IPS-15b (cell line): Measurements from ENCODE around the gene ARHGAP8.

Source experiments
- H3K27me3 ChIP-seq: one replicate; pipeline ENCODE4 v1.6.1; 2013; ENCODE audit warnings: low read length; ENCODE audit not compliant: control insufficient read depth, insufficient read depth
- H3K36me3 ChIP-seq: one replicate; pipeline ENCODE4 v1.6.1; 2013; ENCODE audit warnings: low read length; ENCODE audit not compliant: control insufficient read depth, insufficient read depth
- H3K4me1 ChIP-seq: one replicate; pipeline ENCODE4 v1.6.1; 2013; ENCODE audit warnings: mild to moderate bottlenecking, low read length; ENCODE audit not compliant: control insufficient read depth, insufficient read depth
- H3K4me3 ChIP-seq: one replicate; pipeline ENCODE4 v1.5.1; 2013; ENCODE audit warnings: low read depth, low read length
- H3K9ac ChIP-seq: one replicate; pipeline ENCODE4 v1.6.1; 2013; ENCODE audit warnings: low read depth, mild to moderate bottlenecking, low read length
- H3K9me3 ChIP-seq: one replicate; pipeline ENCODE4 v1.6.1; 2013; ENCODE audit warnings: mild to moderate bottlenecking, low read length; ENCODE audit not compliant: control insufficient read depth, insufficient read depth

Gene ARHGAP8

DNA sequence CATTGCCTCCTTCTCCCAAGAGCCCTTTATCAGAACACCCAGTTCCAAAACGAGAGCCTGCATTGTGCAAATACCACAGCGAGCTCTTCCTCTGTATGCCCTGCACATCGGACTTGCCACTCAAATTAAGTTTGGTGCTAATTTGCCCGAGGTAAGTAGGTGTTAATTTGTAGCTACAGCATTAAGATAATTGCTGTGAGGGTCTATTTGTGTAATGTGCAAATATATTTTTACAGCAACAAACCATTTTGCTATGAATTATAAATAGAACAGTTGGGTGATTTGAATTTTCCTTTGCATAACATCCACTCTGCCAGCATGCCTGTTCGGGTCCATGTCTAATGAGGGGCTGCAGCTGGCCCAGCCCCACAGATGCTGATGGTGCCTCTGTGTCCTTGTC is 8.1 kb downstream of the ARHGAP8 start:
- Histone ChIP-seq H3K27me3 (no peaks in the 10 kb centered on the region), H3K36me3 (peaks cover 8% of the 10 kb centered on the region), H3K9me3 (no peaks in the 10 kb centered on the region), H3K9ac (no peak overlapping the region), H3K4me3 (no peak overlapping the region), H3K4me1 (peaks cover 5% of the 10 kb centered on the region)

DNA sequence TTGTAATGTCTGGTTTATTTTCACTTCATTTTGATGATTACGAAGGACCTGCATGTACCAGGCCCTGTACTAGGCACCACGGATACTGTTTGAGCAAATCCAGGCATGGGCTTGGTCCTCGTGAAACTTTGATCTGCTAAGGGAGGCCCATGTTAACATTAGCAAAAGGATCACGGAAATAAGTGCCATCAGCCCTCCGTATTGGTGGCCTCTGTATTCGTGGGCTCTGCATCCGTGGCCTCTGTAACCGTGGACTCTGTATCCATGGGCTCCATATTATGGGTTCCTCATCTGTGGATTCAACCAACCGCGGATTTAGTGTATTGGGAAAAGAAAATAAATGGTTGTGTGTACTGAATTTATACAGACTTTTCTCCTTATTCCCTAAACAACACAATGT is 8.7 kb downstream of the ARHGAP8 start:
- no peaks in the 10 kb centered on the region for H3K27me3 ChIP-seq

DNA sequence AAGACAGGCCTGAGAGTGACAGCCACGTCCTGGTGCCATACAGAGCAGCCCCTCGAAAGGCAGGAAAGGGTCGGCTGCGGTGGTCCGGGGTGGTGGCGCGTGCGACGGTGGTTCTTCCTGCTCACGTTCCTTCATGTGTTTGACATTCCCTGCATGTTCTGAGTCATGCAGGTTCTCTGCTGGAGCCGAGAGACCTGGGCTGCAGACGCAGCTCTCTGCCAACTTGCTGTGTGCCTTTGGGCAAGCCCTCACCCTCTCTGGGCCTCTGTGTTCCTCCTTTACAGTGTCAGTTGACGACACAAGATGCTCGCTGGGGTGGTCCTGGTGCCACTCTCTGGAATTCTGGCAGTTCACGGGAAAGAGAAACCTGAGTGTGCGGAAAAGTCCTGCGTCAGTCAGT is 12.0 kb downstream of the ARHGAP8 start:
- Histone ChIP-seq H3K4me1 (peaks cover 4% of the 10 kb centered on the region), H3K36me3 (peaks cover 6% of the 10 kb centered on the region), H3K4me3 (no peak overlapping the region), H3K9ac (no peak overlapping the region), H3K9me3 (no peaks in the 10 kb centered on the region), H3K27me3 (no peaks in the 10 kb centered on the region)

More for the DNA sequence above, 8.7 kb downstream of the ARHGAP8 start:
- H3K4me3 ChIP-seq = no peak overlapping the region
- peaks cover 9% of the 10 kb centered on the region for H3K36me3 ChIP-seq
- H3K9me3 ChIP-seq = no peaks in the 10 kb centered on the region
- H3K4me1 ChIP-seq = no peaks in the 10 kb centered on the region
- H3K9ac ChIP-seq = no peak overlapping the region

DNA sequence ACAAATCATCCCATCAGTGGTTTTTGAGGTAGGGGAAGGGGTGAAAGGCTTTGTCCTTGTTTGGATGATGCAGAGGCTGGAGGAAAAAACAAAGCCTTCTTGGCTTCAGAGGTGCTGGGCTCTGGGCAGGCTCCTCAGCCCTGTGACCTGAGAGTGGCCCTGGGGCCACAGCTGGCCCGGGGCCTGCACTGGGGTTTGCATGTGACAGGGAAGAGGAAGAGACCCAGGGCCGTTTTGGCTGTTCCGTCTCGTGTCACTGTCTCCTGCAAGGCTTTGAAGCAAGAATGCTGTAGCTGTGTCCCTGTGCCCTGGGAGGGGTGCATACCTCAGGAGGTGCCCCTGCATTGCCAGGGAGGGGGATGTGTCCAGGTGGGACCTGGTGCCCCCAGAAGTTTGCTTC is 12.6 kb downstream of the ARHGAP8 start:
- no peak overlapping the region for H3K4me3 ChIP-seq
- no peaks in the 10 kb centered on the region for H3K9me3 ChIP-seq
- peaks cover 6% of the 10 kb centered on the region for H3K36me3 ChIP-seq
- H3K4me1 ChIP-seq = peaks cover 4% of the 10 kb centered on the region
- H3K9ac ChIP-seq = peak overlapping the region; percentile 47
- no peaks in the 10 kb centered on the region for H3K27me3 ChIP-seq

DNA sequence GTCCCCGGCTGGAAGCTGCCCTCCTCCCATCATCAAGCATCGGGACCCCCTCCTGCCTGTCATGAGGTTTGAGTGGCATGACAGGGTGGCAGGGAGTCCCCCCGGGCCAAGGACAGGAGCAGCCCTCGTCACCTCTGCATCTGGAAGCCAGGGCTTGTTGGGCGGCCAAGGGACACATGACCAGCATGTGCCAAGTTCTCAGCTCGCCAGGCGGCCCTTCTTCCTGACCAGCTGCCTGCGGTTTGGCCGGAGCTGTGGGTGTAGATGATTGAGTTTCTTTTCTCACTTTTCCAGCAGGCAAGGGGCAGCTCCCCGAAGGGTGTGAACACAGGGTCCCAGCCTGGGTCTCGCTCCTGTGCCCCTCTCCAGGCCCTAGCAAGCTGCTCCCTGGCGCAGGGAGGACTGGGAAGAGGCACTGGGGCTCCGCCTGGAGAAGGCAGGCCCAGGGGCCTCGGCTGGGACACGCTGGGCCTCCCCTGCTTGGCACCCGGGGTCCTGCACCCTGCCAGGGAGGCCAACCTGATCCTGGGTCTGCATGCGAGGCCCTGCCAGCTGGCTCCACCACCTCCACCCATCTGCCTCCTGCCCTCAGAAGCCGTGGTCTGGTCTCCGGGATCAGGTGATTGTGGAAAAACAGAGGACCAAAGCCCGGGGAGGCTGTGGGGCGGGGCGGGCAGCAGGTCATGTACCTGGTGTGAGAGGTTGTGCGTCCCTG is 13.4 kb downstream of the ARHGAP8 start:
- H3K27me3 ChIP-seq = no peaks in the 10 kb centered on the region
- H3K9me3 ChIP-seq = no peaks in the 10 kb centered on the region
- no peak overlapping the region for H3K9ac ChIP-seq
- H3K4me1 ChIP-seq = peaks cover 4% of the 10 kb centered on the region
- peaks cover 3% of the 10 kb centered on the region for H3K36me3 ChIP-seq
- no peak overlapping the region for H3K4me3 ChIP-seq

DNA sequence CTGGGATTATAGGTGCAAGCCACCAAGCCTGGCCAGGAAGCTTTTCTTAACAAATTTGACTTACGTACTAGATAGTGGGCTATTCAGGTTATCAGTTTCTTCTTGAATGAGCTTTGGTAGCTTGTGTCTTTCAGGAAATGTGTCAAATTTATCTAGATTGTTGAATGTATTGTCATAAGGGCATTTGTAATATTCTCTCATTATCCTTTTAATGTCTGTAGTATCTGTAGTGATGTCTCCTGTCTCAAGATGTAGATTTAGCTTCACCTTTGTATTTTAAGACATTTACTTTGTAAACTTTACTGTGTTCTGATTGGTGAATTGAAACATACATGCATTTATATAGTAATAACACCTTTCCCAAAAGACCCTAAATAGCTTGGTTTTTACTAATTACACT is 20.7 kb downstream of the ARHGAP8 start:
- H3K4me3 ChIP-seq = no peak overlapping the region
- peaks cover 2% of the 10 kb centered on the region for H3K4me1 ChIP-seq
- no peaks in the 10 kb centered on the region for H3K27me3 ChIP-seq
- H3K9me3 ChIP-seq = no peaks in the 10 kb centered on the region
- H3K9ac ChIP-seq = no peak overlapping the region
- no peaks in the 10 kb centered on the region for H3K36me3 ChIP-seq

DNA sequence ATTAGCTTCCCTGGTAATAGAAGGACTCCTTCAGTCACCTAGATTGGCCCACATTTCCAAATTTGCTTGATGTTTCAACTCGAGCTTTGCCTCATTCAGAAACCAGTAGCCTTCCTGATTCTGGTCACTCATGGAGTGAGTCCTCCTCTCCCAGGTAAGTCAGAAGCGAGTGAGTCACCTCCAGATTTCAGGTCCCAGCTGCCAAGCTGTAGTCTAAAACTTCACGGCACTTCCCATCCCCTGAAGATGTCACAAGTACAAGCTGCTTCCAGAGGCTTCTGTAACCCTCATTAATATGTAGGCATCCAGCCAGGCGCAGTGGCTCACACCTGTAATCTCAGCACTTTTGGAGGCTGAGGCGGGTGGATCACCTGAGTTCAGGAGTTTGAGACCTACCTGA is 23.5 kb downstream of the ARHGAP8 start:
- Histone ChIP-seq H3K4me3 (no peak overlapping the region), H3K9ac (no peak overlapping the region), H3K27me3 (no peaks in the 10 kb centered on the region), H3K9me3 (no peaks in the 10 kb centered on the region), H3K36me3 (no peaks in the 10 kb centered on the region), H3K4me1 (peaks cover 2% of the 10 kb centered on the region)

DNA sequence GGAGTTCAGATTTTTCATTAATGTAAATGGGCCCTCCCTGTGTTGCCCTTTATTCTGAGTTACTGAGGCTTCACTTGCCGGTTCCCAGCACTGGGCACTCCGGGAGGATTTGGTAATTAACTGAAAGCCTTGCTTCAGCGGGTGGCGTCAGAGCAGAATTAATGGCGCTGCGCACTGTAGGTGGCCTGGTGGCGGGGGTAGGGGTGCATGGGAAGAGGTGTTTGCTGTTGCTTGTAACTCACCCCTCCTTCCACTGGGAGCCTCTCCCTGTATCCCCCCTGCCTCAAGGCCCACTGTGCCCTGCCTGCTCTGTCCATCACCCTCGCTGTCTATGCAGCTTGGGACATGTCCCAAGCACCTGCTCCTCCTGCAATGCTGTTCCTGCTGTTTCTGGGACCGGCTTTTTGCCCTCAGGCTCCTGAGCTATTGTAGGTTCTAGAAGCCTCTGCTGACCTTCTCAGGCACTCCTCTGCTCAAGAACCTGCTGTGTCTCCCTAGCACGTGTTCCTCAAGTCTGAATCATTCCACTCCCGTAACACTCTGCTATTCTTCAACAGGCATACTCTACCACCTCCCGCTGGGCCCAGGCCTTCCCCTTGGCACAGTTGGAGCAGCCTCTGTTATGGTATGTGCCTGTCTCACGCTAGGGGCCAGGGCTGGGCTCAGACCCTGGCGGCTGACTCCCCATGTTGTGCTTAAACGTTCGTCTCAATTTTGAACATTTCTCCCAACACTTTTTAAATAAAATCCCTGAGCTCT is 24.4 kb downstream of the ARHGAP8 start:
- Histone ChIP-seq H3K4me3 (no peak overlapping the region), H3K36me3 (no peaks in the 10 kb centered on the region), H3K9ac (no peak overlapping the region), H3K9me3 (no peaks in the 10 kb centered on the region), H3K4me1 (peaks cover 2% of the 10 kb centered on the region), H3K27me3 (no peaks in the 10 kb centered on the region)

DNA sequence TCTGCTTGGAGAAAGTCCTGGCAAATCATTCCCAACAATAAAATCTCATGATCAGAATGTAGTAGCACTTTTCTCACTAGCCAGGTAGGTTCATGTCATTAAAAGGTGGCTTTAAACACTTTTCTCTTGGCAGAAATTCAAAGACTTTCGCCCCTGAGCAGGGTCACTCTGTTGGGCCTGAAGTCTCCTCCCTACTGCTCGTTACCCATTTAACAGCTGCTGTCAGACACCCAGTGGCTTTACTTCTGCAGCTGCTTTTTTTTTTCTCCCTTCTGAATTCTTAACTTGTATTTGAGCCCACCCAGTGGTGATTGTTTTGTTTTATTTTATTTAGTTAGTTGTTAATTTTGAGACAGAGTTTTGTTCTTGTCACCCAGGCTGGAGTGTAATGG is 25.0 kb downstream of the ARHGAP8 start:
- no peak overlapping the region for H3K9ac ChIP-seq
- H3K9me3 ChIP-seq = no peaks in the 10 kb centered on the region
- no peaks in the 10 kb centered on the region for H3K27me3 ChIP-seq
- no peaks in the 10 kb centered on the region for H3K36me3 ChIP-seq
- H3K4me1 ChIP-seq = peaks cover 2% of the 10 kb centered on the region
- no peak overlapping the region for H3K4me3 ChIP-seq

DNA sequence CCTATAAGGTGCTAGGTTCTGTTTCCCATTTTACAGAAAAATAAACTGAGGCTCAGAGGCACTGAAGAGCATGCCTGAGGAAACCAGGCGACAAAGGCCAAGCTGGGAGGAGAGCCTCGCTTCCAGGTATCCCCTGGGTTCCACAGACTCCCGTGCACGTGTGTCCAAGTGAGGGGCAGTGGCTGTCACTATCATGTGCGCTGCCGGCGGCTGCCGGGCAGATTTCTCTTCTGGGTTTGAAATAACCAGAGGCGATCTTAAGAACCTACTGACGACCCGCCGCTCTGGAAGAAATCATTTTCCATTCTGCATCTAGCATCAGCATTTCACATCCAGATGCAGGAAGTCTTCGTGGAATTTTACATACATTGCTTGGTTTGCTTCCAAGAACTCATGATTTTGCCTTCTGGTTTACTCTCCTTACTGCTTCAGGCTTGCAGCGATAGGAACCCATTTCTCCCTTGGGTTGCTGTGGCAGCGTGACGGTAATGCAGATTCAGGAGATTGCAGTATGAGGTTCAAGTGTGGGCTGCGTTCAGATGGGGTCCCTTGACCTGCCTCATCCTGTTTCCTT is 28.6 kb downstream of the ARHGAP8 start:
- H3K4me3 ChIP-seq = no peak overlapping the region
- no peaks in the 10 kb centered on the region for H3K9me3 ChIP-seq
- H3K9ac ChIP-seq = no peak overlapping the region
- peaks cover 2% of the 10 kb centered on the region for H3K4me1 ChIP-seq
- no peaks in the 10 kb centered on the region for H3K27me3 ChIP-seq
- peaks cover 1% of the 10 kb centered on the region for H3K36me3 ChIP-seq

DNA sequence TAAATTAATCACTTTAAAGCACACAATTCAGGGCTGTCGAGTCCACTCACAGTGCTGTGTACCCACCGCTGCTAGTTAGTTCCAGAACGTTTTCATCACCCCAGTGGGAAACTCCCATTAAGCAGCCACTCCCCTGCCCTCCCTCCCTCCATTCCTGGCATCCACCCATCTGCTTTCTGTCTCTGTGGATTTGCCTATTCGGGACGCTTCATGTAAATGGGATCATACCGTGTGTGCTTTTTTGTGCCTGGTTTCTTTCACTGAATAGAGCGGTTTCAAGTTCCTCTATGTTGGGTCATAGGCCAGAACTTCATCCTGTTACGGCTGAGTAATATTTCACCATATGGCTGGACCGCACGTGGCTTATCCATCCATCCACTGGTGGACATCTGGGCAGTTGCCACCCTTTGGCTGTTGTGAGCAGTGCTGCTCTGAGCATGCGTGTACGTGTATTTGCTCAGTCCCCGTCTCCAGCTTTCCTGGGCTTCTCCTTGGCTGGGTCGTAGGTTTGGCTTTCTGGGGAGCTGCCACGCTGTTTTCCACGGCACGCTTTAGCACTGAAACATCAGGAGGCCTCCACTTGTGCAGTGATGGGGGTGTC is 30.1 kb downstream of the ARHGAP8 start:
- H3K36me3 ChIP-seq = peaks cover 6% of the 10 kb centered on the region

More for the DNA sequence above, 30.1 kb downstream of the ARHGAP8 start:
- Histone ChIP-seq H3K4me1 (no peaks in the 10 kb centered on the region), H3K9me3 (no peaks in the 10 kb centered on the region), H3K27me3 (no peaks in the 10 kb centered on the region), H3K9ac (no peak overlapping the region), H3K4me3 (no peak overlapping the region)
